Measurements from ENCODE around the gene FAM161B. TPM values are rescaled to one million over a fixed set of nuclear protein-coding genes. Genes with fewer than 3 reads are reported as not detected.

FAM161B gene
- polyA plus RNA-seq, 1 experiment: 2.6 TPM

DNA sequence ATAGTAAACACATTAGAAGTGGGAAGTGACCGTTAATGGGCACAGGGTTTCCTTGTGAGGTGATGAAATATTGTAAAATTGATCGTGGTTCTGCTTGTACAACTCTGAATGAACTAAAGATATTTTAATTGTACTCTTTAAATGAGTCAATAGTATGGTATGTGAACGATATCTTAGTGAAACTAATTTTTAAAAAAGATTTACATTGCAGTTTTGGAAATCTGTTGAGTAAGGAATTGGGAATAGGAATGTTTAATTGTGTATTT lies 61.5 kb downstream of the FAM161B start:
- ChIA-PET CTCF (no interaction called here), POLR2A (no interaction called here)
- TF ChIP-seq, protein P1, sequence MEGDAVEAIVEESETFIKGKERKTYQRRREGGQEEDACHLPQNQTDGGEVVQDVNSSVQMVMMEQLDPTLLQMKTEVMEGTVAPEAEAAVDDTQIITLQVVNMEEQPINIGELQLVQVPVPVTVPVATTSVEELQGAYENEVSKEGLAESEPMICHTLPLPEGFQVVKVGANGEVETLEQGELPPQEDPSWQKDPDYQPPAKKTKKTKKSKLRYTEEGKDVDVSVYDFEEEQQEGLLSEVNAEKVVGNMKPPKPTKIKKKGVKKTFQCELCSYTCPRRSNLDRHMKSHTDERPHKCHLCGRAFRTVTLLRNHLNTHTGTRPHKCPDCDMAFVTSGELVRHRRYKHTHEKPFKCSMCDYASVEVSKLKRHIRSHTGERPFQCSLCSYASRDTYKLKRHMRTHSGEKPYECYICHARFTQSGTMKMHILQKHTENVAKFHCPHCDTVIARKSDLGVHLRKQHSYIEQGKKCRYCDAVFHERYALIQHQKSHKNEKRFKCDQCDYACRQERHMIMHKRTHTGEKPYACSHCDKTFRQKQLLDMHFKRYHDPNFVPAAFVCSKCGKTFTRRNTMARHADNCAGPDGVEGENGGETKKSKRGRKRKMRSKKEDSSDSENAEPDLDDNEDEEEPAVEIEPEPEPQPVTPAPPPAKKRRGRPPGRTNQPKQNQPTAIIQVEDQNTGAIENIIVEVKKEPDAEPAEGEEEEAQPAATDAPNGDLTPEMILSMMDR (IDR thresholded peaks at IDR 0.05; ENCODE audit: insufficient read depth, low read depth, low read length): no peak
- H3K36me3 ChIP-seq (ENCODE audit: control insufficient read depth, insufficient read depth, low read length): no peaks in the 10 kb centered on the region
- no peak for DNase-seq (ENCODE audit: low read depth)
- peak overlapping the region; percentile 88 for H3K4me3 ChIP-seq (ENCODE audit: low read depth, low read length)
- no peaks in the 10 kb centered on the region for H3K27me3 ChIP-seq (ENCODE audit: control insufficient read depth, insufficient read depth, low read length)

DNA sequence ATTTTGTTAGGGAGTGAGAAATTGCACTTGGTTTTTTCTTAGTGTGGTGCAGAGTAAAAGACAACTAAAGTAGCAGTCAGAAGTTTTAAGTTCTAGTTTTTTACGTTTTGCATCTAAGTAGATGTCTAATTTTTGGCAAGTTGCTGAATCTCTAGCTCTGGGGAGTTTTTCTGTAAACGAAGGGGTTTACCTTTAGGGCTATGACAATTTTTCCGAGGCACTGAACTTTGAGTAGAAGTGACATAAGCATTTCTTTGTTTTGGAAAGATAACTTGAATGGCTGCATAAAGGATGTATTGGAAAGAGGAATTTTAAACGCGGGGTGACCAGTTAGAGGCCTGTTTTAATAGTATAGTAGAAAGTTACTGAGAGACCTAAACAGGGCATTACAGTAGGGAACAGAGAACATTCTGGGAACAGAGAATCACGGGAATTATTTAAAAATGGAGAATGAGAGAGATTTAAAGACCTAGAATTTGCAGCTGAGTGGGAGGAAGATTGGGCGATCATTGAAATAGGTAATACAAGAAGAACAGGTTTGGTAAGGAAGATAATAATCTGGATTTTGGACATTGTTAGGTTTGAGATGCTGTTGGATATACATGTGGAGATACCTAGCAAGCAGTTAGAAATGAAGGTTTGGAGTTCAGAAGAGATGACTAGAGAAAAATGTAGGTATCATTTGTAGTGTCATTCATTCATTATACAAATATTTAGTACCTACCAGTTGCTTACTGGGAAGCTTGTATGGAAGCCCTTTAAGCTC lies 62.0 kb downstream of the FAM161B start:
- peak overlapping the region; percentile 88 for H3K4me3 ChIP-seq (ENCODE audit: low read depth, low read length)
- no peak for DNase-seq (ENCODE audit: low read depth)
- CTCF ChIA-PET: interaction anchor here (1.5 kb wide), 1 partner anchor 8 kb away, joined by 4 read pairs; no protein-coding TSS in a partner anchor
- TF ChIP-seq, protein P1 (IDR thresholded peaks at IDR 0.05; ENCODE audit: insufficient read depth, low read depth, low read length): no peak
- H3K27me3 ChIP-seq (ENCODE audit: control insufficient read depth, insufficient read depth, low read length): no peaks in the 10 kb centered on the region
- no peaks in the 10 kb centered on the region for H3K36me3 ChIP-seq (ENCODE audit: control insufficient read depth, insufficient read depth, low read length)
- POLR2A ChIA-PET: no interaction called here

DNA sequence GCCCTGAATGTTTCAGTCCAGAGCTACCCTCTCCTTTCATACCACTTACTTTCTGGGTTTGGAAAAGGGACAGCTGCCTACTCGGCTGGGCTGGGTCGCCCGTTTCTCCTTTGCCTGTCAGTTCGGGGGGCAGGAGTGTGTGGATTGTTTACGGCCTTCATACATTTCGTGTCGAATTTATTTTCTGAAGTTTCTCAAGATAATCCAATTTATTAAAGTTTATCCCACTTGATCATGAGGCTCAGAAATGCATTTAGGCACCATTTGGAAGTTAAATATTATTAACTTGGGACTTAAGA lies 62.6 kb downstream of the FAM161B start:
- ChIA-PET POLR2A (no interaction called here), CTCF (interaction anchor here (1.5 kb wide), 1 partner anchor 8 kb away, joined by 4 read pairs; no protein-coding TSS in a partner anchor)
- Histone ChIP-seq H3K36me3 (ENCODE audit: control insufficient read depth, insufficient read depth, low read length) (no peaks in the 10 kb centered on the region), H3K27me3 (ENCODE audit: control insufficient read depth, insufficient read depth, low read length) (no peaks in the 10 kb centered on the region), H3K4me3 (ENCODE audit: low read depth, low read length) (peak overlapping the region; percentile 88)
- DNase-seq (ENCODE audit: low read depth): no peak
- TF ChIP-seq, protein P1 (IDR thresholded peaks at IDR 0.05; ENCODE audit: insufficient read depth, low read depth, low read length): no peak

DNA sequence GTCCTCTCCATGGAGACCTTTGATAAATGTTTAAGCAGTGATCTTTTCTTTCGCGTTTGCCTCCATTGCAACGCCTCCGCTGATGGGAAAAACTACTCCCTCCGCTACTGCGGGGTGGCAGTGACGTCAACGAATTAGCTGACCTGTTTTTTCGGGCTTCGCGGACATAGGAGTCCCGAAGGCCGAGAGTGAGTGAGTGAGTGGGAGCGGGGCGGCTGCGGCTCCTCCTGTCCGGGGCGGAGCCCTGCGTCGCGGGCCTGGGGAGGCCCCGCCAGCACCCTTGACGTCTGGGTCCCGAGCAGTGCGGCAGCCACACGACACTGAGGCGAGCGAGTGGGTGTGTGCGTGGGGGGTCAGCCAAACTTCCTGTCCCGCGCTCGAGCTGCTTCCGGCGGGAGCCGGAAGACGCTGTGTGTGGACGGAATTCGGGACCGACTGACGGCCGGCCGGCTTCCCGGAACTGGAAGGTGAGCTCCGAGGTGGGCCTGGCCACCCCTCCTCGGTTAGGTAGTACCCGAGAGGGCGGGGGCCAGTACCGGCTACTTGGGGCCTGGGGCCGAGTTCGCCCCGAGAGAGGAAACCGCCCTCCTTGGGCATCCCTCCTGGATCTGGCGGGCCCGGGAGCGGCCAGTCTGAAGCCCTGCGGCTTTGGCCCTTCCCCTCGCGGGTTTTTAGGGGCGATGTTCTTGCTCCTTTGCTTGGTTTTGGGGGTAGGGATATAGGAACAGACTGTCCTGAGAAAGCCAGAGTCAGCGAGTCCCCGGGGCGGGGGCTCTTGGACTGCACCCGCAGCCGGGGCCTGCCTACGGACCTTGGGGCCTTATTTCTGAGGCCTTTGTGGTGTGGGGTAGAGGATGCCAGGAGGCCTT lies 63.2 kb downstream of the FAM161B start, which contains the start of gene ZNF410:
ZNF410 (plus strand) TSS at position 411 of the 869 bp plus-strand sequence. CDS start 5,317 bp downstream, outside the sequence.
- CTCF ChIA-PET: interaction anchor here (1.5 kb wide), 1 partner anchor 9 kb away, joined by 4 read pairs; no protein-coding TSS in a partner anchor
- Histone ChIP-seq H3K36me3 (ENCODE audit: control insufficient read depth, insufficient read depth, low read length) (no peaks in the 10 kb centered on the region), H3K4me3 (ENCODE audit: low read depth, low read length) (peak within 1 kb of the TSS; percentile 88), H3K27me3 (ENCODE audit: control insufficient read depth, insufficient read depth, low read length) (no peaks in the 10 kb centered on the region)
- peak; percentile 90 for DNase-seq (ENCODE audit: low read depth)
- POLR2A ChIA-PET: interaction anchor here (0.6 kb wide), 1 partner anchor 165 kb away, joined by 4 read pairs; no protein-coding TSS in a partner anchor
- TF ChIP-seq, protein P1 (IDR thresholded peaks at IDR 0.05; ENCODE audit: insufficient read depth, low read depth, low read length): no peak

DNA sequence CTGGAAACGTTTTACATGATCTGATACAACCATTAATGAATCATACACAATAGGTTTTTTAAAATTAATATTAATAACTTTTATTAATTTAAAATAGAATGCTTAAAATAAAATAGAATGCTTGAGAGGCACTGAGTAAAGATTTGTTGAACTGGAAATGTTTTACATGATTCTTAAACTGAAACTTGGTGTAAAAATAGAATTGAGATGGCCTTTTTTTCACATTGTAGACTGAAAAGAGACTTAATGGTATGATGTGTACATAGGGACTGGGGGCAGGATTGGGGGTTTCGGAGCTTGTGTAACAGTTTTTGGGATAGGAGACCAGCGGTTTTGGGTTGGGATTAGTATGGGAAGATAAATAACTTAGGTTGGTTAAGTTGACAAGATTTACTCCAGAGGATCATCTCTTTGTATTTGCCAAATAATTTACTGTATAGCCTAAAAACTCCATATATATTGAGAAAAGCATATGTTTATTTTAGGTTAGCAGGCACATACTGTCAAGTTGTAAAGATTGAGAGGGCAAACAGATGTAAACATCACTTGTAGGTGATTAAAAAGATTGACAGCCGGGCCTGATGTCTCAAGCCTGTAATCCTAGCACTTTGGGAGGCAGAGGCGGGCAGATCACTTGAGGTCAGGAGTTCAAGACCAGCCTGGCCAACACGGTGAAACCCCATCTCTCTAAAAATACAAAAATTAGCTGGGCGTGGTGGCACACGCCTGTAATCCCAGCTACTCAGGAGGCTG lies 65.3 kb downstream of the FAM161B start:
- Histone ChIP-seq H3K36me3 (ENCODE audit: control insufficient read depth, insufficient read depth, low read length) (no peaks in the 10 kb centered on the region), H3K27me3 (ENCODE audit: control insufficient read depth, insufficient read depth, low read length) (no peaks in the 10 kb centered on the region), H3K4me3 (ENCODE audit: low read depth, low read length) (no peak overlapping the region)
- POLR2A ChIA-PET: no interaction called here
- TF ChIP-seq, protein P1 (IDR thresholded peaks at IDR 0.05; ENCODE audit: insufficient read depth, low read depth, low read length): no peak
- DNase-seq (ENCODE audit: low read depth): no peak
- CTCF ChIA-PET: no interaction called here
